Stimulated activated CD4-positive, alpha-beta T cell treated with anti-CD3 and anti-CD28 coated beads, Interleukin-1b, Interleukin-23, amount 100 ng/mL, for 24 hours (primary cell): ENCODE data around the gene ARHGAP22.

Source experiments
- DNase-seq, 4 experiments: peaks; one replicate each; pipeline ENCODE4 v3.0.0-alpha.2; 2020; ENCODE audit warnings: low read depth in 4 of 4, low spot score in 1 of 4

Gene ARHGAP22

DNA sequence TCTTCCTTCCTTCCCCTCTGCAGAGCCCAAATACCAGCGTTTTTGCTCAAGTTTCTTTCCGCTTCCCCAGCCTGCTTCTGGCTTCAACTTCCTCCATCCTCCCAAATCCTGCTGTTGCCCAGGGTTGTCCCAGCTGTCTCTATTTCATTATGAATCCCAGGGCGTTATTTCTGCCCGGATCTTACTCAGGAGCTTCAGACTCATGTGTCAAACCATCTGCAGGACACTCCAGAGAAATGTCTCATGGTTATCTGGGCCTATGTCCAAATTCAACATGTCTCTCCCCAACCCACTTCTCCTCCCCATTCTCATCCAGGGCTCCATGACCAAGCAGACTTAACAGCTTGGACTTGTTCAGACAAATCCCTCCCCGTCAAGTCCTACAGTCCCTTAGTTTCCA, 15.6 kb downstream of the ARHGAP22 start:
- DNase-seq, result no peak

DNA sequence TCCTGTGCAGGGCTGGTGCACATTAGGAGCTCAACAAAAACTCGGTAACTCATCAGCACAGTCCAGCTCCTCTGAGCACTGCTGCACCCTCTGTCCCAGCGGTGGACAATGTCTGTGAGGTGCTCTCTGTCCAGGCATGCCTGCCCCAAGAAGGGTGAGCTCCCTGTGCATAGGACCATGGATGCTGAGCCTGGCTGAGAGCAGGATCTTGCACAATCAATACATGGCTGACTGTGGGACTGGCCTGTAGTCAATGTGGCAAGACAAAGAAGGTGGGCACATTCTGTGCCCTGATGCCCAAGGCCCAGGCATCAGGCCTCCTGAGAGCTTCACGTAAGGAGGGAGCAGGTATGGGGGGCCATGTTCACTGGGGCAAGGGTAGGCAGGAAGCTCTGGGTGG, 17.1 kb downstream of the ARHGAP22 start:
- DNase-seq, result no peak

DNA sequence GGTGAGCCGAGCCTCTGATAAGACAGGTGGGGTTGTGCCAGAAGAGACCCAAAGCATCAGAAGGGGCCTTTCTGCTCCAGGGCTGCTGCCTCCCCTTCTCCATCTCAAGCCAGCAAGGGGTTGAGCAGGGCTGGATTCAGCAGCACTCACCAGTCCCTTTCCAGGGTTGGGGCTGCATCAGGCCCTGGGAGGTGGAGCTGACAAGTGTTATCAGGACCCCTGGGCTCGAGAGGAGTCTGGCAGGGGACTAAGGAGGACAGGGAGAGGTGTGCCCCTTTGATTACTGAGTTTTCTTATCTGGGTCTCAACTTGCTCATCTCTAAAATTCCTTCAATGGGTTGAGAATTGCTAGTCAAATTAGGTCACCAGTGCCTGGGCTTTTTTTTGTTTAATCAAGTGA, 17.8 kb downstream of the ARHGAP22 start:
- no peak for DNase-seq

DNA sequence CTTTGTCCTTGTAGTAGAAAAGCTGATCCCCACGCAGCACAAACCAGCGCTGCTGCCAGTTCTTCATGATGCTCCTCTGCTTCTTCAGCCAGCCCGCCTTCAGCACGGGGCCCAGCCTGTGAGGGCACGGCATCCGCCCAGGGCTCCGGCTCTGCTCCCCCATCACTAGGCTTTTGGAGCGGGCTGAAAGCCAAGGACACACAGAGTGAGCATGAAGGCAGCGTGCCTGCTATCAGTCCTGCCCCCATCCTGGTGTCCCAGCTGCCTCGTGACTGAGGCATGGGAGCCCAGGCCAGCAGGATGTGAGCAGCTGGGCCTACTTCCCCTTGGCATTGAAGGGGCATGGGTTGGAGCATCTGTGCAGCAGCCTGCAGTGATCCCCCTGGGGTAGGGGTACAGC, 21.9 kb downstream of the ARHGAP22 start:
- no peak for DNase-seq

DNA sequence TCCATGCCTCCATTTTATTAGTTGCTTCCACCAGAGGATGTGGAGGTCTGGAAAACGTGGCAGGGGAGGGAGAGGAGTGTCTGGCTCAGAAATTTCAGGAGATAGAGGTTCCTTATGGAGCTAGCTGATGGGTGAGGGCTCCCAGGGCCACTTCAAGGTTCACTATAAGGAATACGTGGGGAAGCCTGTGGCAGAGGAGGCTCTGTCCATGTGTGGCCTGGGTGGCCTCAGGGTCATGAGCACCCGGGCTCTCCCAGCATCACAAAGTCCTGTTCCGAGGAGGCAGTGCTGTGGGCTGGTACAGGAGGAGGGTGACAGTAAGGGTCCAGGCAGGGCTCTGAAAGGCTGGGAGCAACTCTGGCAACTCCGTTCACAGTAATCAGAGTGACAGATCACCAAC, 24.6 kb downstream of the ARHGAP22 start:
- DNase-seq, result no peak

DNA sequence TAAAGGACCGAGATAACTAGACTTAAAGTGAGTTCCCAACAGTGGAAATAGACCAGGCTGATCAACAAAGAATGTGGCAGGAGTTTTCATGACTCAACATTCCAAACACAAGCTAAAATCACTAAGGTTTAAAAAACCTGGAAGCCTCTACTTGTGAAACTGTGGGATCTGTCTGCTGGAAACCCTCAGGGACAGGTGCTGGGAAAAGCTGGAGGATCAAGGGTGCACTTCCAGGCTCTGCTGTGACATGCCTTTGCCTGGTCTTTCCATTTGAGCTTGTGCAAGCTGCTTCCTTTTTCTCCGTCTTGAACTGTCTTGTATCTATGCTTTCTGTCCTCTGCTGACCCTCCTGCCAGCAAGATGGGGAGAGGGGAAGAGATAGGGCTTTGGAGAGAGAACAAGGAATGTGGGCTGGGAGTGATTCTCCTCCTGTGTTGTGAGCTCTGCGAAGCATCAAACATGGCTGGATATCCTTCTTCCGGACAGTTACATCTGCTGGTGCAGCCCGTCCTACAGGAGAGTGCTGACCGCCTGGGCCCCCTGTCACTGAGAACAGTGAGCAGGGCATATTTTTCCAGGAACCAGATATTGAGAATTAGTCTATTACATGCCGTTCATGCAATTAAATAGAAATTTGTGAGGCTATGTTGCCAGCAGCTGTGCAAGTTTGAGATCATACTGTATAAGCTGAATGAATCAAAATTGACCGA, 25.5 kb downstream of the ARHGAP22 start:
- no peak for DNase-seq

DNA sequence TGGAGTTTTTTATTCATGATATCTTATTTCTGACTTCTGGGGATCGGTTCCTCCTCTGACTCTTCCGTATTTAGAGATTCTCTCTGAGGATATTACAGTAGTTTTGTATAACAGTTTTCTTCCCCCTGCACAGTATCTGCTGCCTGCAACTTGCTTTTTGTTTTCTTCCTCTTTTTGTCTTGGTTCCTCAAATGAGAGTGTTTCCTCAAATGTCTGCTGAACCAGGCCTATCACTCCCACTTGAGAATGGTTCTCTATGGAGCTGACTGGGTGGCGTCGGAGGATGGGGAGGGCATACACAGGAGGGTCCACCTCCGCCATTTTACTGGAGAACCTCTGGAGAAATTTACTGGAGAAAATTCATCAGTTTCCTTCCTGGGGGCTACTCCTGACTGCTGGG, 27.7 kb downstream of the ARHGAP22 start:
- DNase-seq, result no peak

DNA sequence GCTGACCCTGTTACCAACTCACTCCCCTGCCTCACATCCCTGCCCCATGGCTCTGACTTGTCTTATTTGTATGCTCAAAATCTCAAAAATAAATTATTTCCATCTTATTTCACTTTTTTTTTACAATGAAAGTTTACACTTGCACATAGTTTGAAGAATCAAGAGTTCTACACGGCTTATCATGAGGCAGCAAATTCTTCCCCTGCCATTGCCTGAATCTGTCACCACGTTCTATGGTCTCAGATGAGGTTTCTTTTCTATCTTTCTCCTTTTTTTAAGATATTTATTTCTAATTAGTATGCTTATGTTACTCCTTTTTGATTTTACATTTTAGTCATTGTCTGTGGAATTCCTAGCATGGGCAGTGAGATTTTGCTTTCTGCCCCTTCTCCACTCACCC, 28.4 kb downstream of the ARHGAP22 start:
- no peak for DNase-seq

DNA sequence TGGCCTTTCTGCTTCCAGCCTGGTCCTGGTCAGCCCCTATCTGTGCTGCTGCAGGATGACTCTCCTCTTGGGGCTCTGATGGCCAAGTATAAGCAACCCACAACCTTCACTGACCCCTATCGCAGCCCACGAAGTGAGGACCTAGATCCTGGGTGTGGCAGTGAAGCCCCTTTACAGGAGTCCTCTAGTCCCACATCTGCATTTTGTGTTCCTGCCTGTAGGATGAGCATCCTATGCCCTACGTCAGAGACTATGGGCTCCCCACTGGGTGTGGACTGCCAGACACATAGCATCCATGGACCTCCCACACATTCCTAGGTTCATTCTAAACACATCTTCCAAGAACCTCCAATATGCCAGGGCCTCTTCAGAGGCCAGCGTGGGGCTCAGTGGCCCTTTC, 29.0 kb downstream of the ARHGAP22 start:
- no peak for DNase-seq

DNA sequence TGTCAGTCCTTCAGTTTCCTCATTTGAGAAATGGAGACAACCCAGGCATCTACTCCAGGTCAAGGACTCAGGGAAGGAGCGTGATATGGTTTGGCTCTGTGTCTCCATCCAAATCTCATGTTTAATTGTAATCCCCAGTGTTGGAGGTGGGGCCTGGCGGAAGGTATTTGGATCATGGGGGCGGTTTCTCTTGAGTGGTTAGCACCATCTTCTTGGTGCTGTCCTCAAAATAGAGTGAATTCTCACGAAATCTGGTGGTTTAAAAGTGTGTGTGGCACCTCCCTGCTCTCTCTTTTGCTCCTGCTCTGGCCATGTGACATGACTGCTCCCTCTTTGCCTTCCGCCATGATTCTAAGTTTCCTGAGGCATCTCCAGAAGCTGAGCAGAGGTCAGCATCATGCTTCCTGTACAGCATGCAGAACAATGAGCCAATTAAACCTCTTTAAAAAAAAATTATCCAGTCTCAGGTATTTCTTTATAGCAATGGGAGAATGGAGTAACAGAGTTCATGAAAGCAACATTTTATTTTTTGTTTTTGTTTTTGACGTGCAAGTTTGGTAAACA, 30.0 kb downstream of the ARHGAP22 start:
- no peak for DNase-seq

DNA sequence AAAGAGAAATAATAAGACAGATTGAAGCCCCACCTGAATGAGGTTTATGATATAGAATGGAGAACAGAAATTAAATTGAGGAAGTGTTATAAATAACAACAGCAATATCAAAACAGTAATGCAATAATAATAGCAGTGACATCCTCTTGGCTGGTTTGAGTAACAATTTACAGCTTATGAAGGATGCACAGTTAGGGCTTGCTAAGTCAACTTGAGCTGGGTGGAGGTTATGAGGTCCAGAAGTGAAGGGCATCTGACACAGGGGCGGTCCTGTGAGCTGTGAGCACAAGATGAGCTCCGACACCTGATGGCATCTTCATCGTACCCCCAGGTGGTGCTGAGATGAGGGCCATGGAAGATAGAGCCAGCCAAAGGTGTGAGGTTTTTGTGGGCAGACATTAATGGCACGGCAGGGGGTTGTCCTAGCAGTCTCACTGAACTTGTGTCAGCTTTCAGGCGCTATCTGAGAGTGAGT, 30.5 kb downstream of the ARHGAP22 start:
- DNase-seq, result no peak

DNA sequence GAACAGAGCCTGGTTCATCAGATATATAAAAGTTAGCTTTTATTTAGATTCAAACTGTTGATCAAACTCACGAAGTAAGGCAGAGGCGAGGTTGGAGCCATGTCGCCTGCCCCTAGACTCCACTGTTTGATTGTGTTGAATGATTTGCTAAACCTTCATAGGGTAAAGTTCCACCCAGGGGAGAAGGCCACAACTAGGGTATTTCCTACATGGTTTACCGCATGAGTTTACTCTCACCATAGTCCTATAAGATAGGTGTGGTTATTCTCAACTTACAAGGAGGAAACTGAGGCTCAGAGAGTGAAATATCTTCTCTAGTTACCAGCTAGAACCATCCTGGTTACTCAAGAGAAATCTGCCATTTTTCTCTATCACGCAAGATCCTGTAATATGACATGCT, 31.8 kb downstream of the ARHGAP22 start:
- DNase-seq, result no peak

DNA sequence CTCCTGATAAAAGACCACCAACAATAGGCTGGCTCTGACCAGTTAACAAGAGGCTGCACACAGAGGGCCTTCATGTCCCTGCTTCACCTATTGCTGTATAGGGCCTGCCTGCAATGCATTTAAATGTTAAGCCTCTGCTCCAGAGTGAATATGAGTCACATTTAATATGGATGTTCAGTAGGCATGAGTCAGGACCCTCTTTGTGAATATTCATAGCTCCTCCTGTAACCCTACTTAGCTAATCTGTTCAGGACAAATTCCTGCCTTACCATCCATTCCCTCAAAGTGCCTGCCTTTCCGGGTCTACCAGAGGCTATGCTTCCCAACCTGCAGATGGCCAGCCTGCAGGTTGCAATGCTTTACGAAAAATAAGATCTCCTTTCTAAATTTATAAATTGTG, 32.5 kb downstream of the ARHGAP22 start:
- no peak for DNase-seq

DNA sequence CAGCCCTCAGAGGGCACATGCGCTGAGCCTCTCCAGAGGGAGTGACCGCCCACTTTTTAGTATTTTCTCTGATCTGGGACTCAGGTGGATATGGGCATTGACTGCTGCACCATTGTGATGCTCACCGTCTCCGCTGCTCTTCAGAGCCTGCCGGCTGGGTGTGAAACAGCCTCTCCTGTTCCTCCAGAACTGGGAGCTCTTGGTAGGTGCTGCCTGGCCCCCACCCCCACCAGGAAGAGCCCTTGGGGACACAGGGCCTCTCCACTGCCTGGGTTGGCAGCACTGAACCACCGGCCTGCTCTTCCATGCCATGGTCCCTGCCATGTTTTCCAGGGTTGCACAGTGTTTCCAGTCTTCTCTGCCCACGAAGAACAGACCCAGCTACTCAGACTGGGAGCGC, 36.3 kb downstream of the ARHGAP22 start:
- DNase-seq, result no peak

DNA sequence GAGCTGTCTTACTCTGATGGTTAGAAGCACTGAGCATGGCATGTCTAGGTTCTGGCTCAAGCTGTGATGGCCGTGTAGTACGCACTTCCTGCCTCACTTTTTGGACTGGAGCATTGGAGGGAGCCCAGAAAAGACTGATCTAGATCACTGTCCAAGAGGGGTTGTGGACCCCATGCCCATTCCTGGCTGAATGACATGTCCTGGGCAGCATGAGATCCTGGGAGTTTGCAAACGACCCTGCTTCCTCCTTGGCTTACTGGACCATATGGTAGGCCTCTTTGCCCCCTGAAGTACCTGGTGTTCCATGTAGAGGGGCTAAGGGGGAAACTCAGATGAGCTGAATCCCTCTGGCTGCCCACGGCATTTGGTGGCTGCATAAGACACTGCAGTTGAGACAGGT, 36.7 kb downstream of the ARHGAP22 start:
- no peak for DNase-seq

DNA sequence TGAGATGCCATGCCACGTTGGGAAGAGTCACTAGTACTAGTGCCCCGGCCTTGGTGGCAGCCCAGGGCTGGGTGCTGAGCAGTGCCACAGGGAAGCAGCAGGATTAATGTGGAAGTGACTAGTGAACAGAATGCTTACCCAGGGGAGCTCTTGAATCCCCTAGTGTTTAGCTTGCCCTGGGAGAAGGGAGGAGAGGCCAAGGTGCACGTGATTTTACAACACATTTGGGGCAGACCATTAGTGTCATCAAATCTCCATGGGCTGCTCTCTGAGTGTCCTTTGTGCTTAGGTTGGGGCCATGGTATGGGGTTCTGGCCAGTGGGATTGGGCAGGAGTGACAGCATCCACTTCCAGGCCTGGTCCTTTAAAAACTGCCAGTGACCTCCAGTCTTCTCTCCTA, 37.5 kb downstream of the ARHGAP22 start:
- no peak for DNase-seq

DNA sequence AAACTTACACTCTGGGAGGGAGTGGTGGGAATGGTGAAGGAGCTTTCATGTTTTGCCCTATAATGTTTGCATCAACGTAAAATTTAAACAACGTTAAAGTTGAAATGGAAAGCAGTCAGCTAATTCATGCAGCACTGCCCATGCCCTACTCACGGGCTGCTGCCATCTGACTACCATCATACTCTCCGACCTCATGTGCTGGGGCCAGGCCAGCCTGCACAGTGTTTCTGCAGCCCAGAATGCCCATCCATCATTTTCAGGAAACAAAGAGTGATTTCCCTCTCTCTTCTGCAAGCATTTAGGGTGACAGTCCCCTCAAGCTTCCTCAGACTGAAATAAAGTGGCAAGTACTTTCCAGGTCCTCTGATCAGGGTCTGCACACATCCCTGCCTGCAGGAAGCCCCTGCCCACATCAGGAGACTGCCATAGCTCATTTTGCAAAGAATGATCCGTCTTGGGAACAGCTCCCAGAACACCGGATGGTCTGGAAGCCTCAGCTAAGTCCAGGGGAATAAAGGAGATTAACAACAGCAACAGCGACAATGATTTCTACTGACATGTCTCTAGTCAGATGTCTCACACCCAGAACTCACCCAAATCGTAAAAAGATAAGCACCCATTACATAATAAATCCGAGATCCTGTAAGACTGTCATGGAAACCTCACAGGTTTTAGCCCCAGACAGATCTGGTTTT, 40.3 kb downstream of the ARHGAP22 start:
- no peak for DNase-seq

DNA sequence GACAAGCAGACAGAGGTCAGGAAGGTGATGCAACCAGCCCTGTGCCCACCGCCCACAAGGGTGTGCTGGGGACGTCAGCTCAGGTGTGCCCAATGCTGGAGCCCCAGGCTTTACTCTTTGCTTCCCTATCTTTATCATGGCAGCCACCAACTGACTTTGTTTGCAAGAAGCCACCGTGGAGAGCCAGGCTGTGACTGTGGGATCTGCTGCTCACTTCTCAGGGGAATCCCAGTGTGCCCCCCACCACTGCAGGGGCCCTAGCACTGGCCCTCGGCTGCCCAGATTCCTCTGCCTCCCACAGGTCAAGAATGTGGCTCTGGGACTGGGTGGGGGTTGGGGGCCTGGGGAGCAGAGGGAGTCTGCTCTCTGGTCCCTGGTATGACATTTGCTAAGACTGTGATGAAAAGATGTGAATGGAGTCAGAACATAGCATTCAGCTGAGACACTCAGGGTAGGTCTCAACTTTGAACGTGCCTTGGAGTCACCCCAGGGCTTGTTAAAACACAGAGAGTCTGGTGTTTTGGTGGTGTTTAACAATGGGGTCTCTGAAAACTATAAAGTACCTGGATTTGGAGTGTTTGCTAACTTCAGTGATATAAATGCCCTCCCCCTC, 47.3 kb downstream of the ARHGAP22 start:
- no peak for DNase-seq

DNA sequence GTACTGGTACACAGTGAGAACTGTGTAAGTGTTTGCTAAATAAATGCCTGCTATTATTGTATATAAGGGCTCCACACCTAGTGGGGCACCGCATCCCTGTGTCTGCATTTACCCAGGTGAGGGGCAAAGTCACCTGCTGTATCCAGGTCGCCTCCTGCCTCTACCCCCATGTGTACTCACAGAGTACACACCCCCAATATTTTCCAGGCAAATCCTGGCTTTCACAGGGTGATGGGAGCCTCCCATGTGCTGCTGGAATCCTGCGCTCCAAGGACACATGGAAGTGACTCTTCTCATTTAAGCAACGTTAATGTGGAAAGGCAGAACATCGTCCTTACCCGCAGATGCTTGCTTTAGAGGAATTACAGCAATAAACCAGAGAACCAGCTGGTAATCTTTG, 48.2 kb downstream of the ARHGAP22 start:
- DNase-seq, result no peak

DNA sequence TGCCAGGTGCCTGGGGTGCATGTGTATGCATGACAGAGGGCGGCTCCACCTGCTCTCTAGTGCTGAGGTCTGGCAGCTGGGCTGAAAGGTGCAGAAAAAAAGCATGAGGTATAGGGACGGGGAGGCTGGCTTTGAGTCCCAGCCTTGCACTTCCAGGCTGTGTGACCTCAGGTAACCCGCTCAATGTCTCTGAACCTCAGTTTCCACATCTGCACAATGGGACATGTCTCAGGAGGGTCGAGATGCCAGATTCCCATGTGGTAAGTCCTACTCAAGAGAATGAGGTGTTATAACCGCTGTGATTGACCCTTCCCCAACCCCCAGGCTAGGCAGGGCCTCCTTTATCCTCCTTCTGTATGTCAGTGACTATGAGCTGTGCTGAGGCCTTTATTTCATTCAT, 48.8 kb downstream of the ARHGAP22 start:
- DNase-seq, result no peak

DNA sequence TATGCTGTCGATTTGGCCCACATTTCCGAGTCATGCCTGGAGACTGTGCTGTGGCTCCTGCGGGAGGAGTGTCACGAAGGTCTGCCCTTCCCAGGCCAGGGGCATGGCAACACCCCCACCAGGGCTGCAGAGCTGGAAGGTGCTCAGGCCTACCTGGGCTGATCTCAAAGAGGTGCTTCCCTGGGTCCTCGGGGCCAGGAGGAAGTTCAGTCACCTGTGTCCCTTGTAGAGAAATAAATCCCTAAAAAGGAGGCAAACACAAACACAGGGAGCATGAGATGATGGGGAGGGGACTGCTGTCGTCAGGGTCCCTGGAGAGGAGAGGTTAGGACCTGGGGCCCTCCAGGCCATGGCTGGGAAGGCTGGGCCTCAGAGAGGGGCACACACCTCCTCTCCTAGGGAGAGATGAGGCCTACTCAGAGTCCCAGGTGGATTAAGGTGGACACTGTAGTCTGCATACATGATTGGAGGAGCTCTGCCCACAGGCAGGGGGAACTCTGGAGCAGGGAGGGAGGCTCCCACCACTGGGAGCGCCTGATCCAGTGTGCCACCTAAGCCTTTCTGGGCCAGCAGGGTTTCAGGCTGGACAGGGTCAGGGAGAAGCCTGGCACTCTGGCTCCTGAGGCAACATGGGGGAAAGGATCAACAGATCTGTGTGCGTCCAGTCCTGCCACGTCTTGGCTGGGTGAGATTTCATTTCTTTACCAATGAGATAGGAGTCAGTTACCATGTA, 49.4 kb downstream of the ARHGAP22 start:
- DNase-seq, result no peak

DNA sequence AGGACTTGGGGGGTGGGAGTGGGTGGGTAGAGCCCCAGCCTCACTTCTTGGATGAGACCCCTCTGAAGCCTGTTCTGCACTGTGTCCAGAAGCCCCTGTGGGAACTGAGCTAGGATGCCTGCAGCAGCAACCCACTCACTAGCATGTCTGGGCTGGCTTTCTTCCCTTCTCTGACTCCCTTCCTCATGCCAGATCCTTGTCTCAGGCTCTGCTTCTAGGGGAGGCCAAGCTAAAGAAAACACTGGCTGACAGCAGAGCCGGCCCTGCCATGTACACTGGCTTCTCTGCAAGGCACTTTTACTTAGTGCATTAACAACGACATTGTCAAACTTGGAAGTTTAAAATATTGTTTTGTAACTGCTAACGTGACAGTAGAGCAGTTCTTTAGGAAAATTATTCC, 50.2 kb downstream of the ARHGAP22 start:
- DNase-seq, result no peak
